HG03135 (cell line): Measurements from ENCODE around the gene TP63.

Source experiments
- ATAC-seq: cut with Tn5 transposase; IDR thresholded peaks from one replicate; pipeline ENCODE4 v1.9.1; 2021; ENCODE audit warnings: mild to moderate bottlenecking, moderate library complexity; ENCODE audit not compliant: unreplicated experiment

Gene TP63

GRCh38 chr3:189680723-189681122 is 49.5 kb downstream of the TP63 start:
- ATAC-seq = no peak

GRCh38 chr3:189683546-189684255 is 52.5 kb downstream of the TP63 start:
- no peak for ATAC-seq

- ATAC-seq = no peak
These were observed 53.1 kb downstream of the TP63 start for GRCh38 chr3:189684317-189684716.

GRCh38 chr3:189685291-189685690 is 54.1 kb downstream of the TP63 start:
- ATAC-seq = no peak

- ATAC-seq = no peak
These were observed 54.7 kb downstream of the TP63 start for GRCh38 chr3:189685860-189686259.

GRCh38 chr3:189687475-189687874 is 56.3 kb downstream of the TP63 start:
- ATAC-seq = no peak

- no peak for ATAC-seq
These were observed 57.1 kb downstream of the TP63 start for GRCh38 chr3:189688262-189688661.

- no peak for ATAC-seq
These were observed 58.4 kb downstream of the TP63 start for GRCh38 chr3:189689625-189690024.

- no peak for ATAC-seq
These were observed 59.0 kb downstream of the TP63 start for GRCh38 chr3:189690237-189690636.

- no peak for ATAC-seq
These were observed 59.5 kb downstream of the TP63 start for GRCh38 chr3:189690672-189691071.

GRCh38 chr3:189695400-189695799 is 64.2 kb downstream of the TP63 start:
- ATAC-seq = no peak

- no peak for ATAC-seq
These were observed 67.6 kb downstream of the TP63 start for GRCh38 chr3:189698811-189699210.

GRCh38 chr3:189699885-189700284 is 68.7 kb downstream of the TP63 start:
- ATAC-seq = no peak

GRCh38 chr3:189702066-189702646 is 71.0 kb downstream of the TP63 start:
- ATAC-seq = no peak

GRCh38 chr3:189703865-189704264 is 72.7 kb downstream of the TP63 start:
- ATAC-seq = no peak

GRCh38 chr3:189708375-189708774 is 77.2 kb downstream of the TP63 start:
- ATAC-seq = no peak

- ATAC-seq = no peak
These were observed 79.6 kb downstream of the TP63 start for GRCh38 chr3:189710620-189711402.

- ATAC-seq = no peak
These were observed 81.8 kb downstream of the TP63 start for GRCh38 chr3:189712906-189713483.

- no peak for ATAC-seq
These were observed 84.1 kb downstream of the TP63 start for GRCh38 chr3:189714991-189715961.

GRCh38 chr3:189718215-189718614 is 87.0 kb downstream of the TP63 start:
- ATAC-seq = no peak
